NCI-H1436 (cell line): ENCODE results near the gene ETHE1.
"Not testable (repeated sequence)": the region's sequence is repeated elsewhere in the genome, so short reads cannot be mapped to it uniquely, and the experiment has no call there.

Experiments
- DNase-seq: peaks from one replicate; lab custom pipeline; 2025; lab: John Stamatoyannopoulos, UW

The ETHE1 gene

GRCh38 chr19:43523696-43524095, 3.3 kb downstream of the ETHE1 start:
- DNase-seq = not testable (repeated sequence)

- DNase-seq = no peak
These were observed 4.1 kb downstream of the ETHE1 start for GRCh38 chr19:43522929-43523328.

GRCh38 chr19:43519436-43520088, 7.4 kb downstream of the ETHE1 start:
- DNase-seq = peak; percentile 78

- no peak for DNase-seq
These were observed 8.9 kb downstream of the ETHE1 start for GRCh38 chr19:43518051-43518450.

- not testable (repeated sequence) for DNase-seq
These were observed 14.6 kb downstream of the ETHE1 start for GRCh38 chr19:43512399-43512798.

- no peak for DNase-seq
These were observed 15.7 kb downstream of the ETHE1 start for GRCh38 chr19:43511324-43511723.

- no peak for DNase-seq
These were observed 16.3 kb downstream of the ETHE1 start for GRCh38 chr19:43510713-43511112.

GRCh38 chr19:43507880-43508279, 19.1 kb downstream of the ETHE1 start:
- DNase-seq = no peak

- no peak for DNase-seq
These were observed 20.4 kb downstream of the ETHE1 start for GRCh38 chr19:43506629-43507028.

GRCh38 chr19:43505941-43506340, 21.1 kb downstream of the ETHE1 start:
- DNase-seq = no peak

GRCh38 chr19:43505186-43505456, 21.9 kb downstream of the ETHE1 start:
- no peak for DNase-seq

- DNase-seq = peak; percentile 32
These were observed 22.4 kb downstream of the ETHE1 start, which contains the start of gene PHLDB3 for GRCh38 chr19:43504426-43505185. TSS of gene PHLDB3 (minus strand) at chr19:43504746. CDS start at chr19:43504118, 628 bp downstream.

GRCh38 chr19:43503501-43504425, 23.2 kb downstream of the ETHE1 start:
- peak; percentile 94 for DNase-seq

- no peak for DNase-seq
These were observed 24.5 kb downstream of the ETHE1 start for GRCh38 chr19:43502419-43502976.

- no peak for DNase-seq
These were observed 25.2 kb downstream of the ETHE1 start for GRCh38 chr19:43501661-43502418.

GRCh38 chr19:43499042-43499441, 28.0 kb downstream of the ETHE1 start:
- DNase-seq = no peak

- DNase-seq = no peak
These were observed 28.7 kb downstream of the ETHE1 start for GRCh38 chr19:43498233-43498842.

- no peak for DNase-seq
These were observed 30.0 kb downstream of the ETHE1 start for GRCh38 chr19:43496960-43497359.

- DNase-seq = no peak
These were observed 31.9 kb downstream of the ETHE1 start for GRCh38 chr19:43495082-43495481.

GRCh38 chr19:43490759-43491158, 36.2 kb downstream of the ETHE1 start:
- DNase-seq = no peak

- DNase-seq = no peak
These were observed 36.9 kb downstream of the ETHE1 start for GRCh38 chr19:43489979-43490599.
